T-helper 1 cell (primary cell): ENCODE data around the gene PSMD2.
"Not testable (repeated sequence)": the region's sequence is repeated elsewhere in the genome, so short reads cannot be mapped to it uniquely, and the experiment has no call there.

Experiments
- DNase-seq, 5 donors: peaks; one replicate each; pipeline ENCODE4 v3.0.0-alpha.2; 2012 to 2020
- total RNA-seq, 4 donors: gene quantifications; one replicate each; lab custom pipeline; 2026; lab: John Stamatoyannopoulos, UW

PSMD2 gene
- total RNA-seq: 91.0 to 101 (median 97.9) reads per million in 4 donors

DNA sequence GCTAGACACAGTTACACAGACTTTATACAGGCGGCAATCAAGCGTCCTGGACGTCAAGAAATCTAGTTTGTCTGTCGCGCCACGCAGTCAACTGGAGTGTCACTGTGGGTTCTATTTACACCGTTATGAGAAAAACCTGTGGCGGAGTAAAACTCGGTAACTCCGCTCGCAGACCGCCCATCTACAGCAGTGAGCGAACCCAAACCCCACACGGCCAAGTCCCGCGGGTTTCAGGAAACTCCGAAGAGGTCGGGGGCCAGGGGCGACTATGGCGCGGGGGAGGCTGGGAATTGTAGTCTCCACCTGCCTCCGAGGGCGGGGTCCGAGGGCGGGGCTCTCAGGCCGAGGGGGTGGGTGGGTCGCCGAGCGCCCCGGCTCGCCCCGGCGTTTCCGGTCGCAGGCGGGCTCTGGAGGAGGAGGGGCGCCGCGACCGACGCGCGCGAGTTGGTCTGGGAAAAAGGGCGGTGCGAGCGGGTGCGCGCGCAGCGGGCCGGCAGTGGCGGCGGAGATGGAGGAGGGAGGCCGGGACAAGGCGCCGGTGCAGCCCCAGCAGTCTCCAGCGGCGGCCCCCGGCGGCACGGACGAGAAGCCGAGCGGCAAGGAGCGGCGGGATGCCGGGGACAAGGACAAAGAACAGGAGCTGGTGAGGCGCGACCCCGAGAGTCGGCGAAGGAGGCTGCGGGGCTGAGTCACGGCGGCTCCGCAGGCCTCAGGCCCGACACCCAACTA lies at the start of gene PSMD2:
TSS of gene PSMD2 (plus strand) at position 483 of the 729 bp plus-strand sequence. CDS start at position 509, 26 bp downstream.
- DNase-seq: peak; percentile 96 to 98 (median 97)

DNA sequence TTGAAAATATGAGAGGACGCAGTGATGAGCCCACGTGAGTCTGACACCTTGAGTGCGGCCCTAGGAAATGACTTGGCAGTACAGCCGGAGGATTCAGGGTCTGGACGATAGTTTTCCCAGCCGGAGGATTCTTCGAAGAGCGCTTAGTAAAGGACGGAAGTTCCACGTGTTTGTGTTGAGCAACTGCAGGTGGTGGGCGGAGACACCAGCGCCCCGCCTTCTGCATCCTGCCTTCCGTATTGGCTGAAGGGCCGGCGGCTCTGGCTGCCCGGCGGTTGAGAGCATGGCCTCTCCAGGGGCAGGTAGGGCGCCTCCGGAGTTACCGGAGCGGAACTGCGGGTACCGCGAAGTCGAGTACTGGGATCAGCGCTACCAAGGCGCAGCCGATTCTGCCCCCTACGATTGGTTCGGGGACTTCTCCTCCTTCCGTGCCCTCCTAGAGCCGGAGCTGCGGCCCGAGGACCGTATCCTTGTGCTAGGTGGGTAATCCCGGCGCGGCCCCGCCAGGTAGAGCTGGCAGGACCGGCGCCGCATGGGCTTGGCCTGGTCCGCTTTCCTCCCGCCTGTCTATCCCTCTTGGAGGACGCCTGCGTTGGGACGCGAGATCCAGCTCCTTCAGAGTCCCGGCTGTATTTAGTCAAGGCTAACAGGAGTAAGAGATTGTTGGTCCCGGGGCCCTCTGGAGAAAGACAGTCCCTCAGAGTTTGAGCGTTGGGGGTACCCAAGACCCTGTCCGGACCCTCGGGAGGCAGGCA lies 49.5 kb upstream of the PSMD2 start, which contains the start of gene EEF1AKMT4:
TSS of gene EEF1AKMT4 (plus strand) at position 261 of the 755 bp plus-strand sequence. CDS start at position 284, 23 bp downstream.
- DNase-seq: peak; percentile 92 to 98 (median 95)

DNA sequence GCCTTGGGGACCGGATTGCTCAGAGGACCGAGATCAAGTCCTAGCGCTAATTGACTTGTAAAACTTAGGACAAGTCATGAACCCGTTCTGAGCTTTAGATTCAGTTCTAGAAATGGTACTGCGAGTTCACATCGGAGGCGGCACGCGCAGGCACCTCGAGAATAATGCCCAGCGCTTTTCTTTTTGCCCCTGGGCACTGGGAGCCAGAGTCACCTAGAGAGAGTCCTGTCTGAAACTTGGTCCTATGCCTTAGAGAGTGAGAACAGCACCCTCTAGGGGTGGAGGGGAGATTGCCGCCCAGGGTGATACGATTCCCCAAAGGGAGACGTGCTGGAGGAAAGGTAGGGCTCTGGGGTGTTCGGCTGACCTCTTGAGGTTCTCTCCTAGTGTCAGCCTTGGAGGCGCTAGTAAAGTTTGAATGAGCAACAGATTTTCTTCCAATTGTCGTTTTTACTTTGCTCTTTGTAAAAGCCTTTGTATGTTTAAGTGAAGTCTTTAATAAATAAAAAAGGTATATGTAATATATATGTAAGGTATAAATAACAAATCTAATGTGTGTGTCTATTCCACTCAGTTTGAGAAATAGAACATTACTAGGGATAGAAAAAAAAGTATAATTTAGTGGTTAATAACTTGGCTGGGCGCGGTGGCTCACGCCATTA lies 48.7 kb upstream of the PSMD2 start:
- peak; percentile 70 to 89 (median 80) for DNase-seq

DNA sequence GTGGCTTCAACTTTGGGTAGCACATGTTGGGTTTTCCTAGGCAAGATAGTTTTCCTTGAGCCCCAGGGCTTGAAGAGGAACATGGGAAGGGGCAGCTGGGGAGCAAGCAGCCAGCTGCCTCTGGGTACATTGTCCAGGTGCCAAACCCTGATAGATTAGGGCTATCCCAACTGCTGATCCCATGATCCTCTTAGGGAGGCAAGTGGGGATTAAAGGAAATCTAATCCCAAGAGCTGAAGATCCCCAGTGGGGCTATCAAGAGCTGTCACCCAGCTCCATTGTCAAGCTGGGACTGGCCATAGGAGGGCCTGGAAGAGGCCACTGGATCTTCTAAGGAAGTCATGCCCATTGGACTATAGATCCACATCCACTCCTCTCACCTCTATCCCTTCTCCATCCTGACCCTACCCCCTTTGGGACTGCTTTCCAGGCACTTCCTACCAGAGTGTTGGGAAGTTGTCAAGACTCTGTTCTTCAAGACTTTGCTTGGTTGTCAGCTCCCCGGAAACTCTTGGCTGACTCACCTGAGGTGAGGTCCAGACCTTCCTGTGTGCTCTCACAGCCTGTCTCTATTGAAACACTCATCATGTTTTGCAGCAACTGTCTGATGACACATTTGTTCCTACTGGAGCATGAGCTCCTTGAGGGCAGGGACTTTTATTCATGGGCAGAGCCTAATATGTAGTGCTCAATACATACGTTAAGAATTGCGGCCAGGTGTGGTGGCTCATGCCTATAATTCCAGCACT lies 43.6 kb upstream of the PSMD2 start:
- no peak for DNase-seq

DNA sequence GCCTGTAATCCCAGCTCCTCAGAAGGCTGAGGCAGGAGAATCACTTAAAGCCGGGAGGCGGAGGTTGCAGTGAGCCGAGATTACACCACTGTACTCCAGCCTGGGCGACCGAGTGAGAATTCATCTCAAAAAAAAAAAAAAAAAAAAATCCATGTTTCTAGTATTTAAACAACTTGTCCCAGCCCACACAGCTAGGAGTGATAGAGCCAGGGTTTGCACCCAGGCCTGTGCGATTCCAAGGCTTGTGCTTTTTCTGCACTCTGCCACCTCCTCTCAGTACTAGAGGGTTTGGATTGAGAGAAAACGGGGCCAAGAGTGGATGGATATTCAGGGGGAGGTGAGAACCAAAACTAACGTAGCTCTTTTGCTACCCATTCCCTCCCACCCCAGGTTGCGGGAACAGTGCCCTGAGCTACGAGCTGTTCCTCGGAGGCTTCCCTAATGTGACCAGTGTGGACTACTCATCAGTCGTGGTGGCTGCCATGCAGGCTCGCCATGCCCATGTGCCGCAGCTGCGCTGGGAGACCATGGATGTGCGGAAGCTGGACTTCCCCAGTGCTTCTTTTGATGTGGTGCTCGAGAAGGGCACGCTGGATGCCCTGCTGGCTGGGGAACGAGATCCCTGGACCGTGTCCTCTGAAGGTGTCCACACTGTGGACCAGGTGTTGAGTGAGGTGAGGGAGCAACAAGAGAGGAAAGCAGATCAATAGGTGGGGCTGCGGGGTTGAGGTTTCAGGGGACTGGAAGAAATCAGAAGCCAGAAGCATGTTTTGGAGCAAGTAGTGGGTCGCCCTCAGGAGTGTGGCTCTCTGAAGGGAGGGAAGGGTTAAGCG lies 41.7 kb upstream of the PSMD2 start:
- DNase-seq: no peak

DNA sequence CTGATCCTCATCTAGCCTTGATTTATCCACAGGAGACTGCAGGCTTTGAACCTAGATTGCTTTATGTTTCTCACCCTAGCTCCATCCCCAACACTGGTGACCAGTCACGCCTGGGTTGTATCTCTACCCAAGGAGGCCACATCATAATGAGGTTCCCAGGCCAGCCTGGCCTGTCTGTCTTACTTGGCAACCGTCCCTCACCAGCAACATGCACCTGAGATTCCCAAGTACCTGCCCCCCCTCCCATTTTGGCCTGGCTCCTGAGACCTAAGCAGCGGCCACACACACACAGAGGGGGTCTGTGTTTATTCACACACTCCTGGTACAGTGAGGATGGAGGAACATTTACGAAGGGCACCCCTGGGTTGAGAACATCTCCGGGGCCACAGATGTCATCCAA lies 40.1 kb upstream of the PSMD2 start:
- DNase-seq: no peak

DNA sequence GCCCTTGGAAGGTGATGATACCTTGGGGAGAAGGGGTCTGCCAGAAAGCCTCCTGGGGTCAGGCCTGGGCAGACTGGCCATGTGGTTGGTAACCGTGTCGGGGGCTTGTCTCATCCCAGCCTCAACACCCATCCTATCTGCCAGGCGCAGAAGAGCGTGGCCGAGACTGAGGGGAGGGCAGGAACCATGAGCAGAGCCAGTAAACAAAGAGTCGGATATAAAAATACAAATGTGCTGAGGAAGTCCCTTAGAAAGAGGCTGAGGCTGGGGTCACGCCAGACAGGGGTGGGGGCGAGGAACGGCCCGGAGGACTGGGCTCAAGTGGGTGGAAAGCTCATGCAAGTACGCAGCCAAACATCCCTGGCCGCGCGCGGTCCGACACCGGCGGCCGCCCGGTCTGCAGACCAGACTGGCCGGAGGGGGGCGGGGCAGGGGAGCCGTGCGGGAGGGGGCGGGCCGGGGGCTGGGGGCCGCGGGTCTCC lies 39.6 kb upstream of the PSMD2 start:
- no peak for DNase-seq

DNA sequence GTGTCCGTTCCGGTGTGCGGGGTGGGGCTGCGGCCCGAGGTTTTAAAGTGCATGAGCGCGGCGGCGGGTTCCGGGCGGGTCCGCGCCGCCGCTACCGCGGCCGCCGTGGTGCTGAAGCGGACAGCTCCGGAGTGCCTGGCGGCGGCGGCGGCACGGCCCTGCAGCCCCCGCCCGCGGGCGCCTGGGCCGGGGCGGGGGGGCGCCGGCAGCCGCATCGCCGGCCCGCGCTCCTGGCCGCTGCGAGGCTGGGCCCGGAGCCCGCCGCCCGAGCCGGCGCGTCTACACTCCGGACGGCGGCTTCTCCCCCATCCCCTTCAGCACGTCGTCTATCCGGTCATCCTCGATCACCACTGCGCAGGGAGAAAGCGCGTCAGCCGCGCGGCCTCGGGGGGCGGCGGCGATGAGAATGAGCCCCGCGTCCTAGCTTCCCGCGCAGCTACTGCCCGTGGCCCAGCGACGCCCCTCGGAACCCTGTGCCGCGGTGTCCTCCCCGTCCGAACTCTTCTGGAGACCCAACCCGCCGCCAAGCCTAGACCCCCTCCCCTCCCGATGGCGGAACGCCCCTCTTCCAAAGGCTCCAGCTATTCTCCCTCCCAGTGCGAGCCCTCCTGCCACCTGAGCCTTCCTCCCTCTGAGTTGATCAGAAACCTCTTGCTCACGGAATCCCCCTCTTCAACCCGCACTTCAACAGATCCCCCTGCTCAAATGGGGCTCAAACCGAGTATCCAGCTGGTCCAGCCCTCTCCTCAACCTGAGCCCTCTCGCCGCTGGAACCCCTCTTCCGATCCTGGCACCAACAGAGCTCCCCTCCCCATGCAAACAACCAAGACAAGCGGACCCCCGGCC lies 38.9 kb upstream of the PSMD2 start:
- peak in 2 of 5 donors; percentile 26 to 49 for DNase-seq

DNA sequence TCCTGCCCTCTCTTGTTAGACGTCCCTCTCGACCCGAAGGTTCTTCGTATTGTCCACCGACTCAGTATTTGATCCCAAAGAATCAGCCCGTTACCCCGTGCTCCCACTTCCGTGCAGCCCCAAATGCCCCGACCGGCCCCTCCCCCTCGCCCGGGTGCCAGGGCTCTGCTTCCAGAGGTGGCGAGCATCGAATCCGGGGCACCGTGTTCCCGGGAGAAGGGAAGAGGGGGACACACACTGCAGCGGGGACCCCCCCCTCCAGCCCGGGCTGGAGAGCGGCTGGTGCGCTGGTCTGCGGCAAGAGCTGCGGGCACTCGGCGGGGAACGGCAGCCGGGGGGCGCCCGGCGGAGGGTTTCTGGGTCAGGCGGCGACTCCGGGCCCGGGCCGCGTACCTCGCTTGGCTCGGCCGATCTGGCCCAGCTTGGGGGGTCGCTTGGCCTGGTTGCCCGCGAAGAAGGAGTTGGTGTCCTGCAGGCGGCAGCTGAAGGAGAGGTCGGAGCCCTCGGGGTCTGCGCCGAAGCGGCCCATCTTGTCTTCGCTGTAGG lies 38.2 kb upstream of the PSMD2 start:
- no peak for DNase-seq

DNA sequence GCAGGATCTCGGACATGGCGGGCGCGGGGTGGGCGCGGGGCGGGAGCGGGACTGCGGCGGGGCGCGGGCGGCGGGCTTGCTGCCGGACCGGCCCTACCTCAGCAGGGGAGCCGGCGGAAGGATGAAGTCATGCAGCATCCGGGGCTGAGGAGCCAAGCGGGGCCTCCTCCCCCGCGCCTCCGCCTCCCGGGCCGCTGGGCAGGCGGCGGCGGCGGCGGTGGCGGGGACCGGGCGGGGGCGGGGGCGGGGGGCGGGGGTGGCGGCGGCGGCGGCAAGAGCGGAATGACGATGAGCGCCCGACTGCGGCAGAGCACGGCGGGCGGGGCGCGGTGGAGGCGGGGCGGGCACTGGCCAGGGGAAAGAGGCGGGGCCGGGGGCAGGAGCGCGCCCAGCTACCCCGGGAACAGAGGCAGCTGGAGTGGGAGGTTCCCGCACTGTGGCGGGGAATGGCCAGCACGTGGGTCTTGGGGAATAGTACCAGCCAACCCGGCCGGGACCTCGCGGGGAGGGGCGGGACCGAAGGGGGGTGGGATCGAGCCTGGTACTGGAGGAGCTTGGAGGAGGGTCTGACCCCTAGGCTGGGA lies 37.7 kb upstream of the PSMD2 start, which contains the start of gene CAMK2N2:
TSS of gene CAMK2N2 (minus strand) at position 284 of the 584 bp plus-strand sequence. CDS start at position 16, 268 bp downstream.
- DNase-seq: peak; percentile 24 to 64 (median 50)

DNA sequence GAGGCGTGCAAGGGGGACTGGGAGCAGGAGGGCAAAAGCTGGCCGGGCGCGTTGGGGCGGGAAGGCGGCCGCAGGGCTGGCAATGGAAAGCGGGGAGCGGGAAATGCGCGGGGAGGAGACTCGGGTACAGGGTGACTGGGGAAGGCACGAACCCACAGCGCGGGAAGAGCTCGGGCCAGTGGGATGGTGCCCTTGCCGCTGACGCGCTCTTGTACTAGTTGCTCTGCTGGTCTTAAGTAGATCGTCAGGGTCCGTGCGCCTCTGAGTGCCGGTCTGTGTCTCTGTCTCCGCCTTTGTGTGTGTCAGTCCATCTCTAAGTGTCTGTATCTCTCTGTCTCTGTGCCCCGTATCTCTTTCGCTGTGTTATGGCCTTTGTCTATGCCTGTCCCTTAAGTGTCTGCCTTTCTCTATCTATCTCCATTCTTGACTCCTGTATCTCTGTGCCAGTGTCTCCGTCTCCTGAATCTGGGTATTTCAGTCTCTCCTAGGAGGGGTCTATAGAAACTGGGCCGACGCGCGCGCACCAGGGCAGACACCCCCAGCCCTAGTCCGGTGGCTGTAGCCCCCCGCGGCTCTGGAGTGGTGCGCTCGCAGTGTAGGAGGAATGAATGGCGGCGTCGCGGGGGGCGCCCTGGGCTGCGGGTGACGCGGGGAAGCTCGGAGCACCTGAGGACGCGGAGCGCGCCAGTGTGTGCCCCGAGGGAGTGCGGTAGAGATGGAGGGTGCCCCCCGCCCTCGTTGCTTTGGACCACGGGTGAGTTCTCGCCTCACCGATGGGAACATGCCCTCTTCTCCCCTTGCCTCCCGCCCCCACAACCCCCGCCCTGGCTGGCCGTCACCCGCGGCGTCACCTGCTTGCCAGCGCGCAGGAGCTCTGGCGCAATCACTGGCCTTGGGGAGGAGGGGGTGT lies 36.9 kb upstream of the PSMD2 start:
- DNase-seq: peak in 1 of 5 donors; percentile 10

DNA sequence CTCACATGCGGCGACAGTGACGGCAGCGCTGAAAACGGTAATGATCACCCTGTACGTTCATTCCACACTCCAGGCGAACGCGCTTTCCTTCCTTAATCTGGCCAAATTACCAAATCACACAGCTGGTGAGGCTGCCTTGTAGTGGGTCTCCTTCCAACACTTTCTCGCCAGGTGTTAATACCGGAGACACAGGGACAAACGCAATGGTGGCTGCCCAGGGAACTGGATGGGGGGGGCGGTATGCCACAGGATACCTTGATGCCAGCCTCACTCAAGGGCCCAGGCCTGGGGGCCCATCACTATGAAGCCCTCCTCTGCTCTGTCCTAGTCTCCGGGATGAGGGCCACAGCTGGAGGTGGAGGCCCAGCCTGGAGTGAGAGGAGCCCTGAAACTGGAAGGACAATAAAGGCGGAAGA lies 36.3 kb upstream of the PSMD2 start:
- DNase-seq: no peak

DNA sequence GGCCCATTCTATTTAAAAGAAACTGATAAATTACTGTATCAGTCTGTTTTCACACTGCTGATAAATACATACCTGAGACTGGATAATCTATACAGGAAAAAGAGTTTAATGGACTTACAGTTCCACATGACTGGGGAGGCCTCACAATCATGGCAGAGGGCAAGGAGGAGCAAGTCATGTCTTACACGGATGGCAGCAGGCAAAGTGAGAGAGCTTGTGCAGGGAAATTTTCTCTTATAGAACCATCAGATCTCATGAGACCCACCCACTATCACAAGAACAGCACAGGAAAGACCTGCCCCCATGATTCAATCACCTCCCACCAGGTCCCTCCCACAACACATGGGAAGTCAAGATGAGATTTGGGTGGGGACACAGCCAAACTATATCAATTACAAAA lies 31.8 kb upstream of the PSMD2 start:
- not testable (repeated sequence) for DNase-seq

DNA sequence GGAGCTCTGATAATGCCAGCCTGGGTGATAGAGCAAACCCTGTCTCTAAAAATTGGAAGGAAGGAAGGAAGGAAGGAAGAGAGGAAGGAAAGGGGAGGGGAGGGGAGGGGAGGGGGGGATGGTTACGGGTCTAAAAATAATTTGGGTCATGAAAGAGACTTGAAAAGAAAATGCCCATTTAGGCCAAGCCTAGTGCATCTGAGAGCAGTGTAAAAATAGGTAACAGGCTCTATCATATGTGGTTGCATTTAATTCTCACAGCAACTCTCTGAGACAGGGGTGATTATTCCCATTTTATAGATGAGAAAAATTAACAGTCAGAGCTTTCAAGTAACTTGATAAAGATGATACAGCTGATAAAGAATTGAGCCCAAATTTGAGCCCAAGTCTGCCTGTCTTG lies 26.8 kb upstream of the PSMD2 start:
- no peak for DNase-seq

DNA sequence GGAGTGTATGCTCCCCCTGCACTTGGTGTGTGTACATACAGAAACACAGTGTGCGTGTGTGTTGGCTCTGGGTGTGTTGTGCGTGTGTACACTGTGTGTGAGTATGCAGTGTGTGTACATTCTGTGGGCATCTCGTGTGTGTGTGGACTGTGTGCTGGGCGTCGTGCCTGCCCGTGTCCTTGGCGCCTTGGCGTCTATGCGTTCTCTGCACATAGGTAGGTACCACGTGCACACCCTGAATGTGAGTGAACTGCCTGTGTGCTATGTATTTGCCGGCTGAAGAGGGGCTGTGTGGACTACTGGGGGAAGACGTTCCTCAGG lies 23.7 kb upstream of the PSMD2 start:
- no peak for DNase-seq

DNA sequence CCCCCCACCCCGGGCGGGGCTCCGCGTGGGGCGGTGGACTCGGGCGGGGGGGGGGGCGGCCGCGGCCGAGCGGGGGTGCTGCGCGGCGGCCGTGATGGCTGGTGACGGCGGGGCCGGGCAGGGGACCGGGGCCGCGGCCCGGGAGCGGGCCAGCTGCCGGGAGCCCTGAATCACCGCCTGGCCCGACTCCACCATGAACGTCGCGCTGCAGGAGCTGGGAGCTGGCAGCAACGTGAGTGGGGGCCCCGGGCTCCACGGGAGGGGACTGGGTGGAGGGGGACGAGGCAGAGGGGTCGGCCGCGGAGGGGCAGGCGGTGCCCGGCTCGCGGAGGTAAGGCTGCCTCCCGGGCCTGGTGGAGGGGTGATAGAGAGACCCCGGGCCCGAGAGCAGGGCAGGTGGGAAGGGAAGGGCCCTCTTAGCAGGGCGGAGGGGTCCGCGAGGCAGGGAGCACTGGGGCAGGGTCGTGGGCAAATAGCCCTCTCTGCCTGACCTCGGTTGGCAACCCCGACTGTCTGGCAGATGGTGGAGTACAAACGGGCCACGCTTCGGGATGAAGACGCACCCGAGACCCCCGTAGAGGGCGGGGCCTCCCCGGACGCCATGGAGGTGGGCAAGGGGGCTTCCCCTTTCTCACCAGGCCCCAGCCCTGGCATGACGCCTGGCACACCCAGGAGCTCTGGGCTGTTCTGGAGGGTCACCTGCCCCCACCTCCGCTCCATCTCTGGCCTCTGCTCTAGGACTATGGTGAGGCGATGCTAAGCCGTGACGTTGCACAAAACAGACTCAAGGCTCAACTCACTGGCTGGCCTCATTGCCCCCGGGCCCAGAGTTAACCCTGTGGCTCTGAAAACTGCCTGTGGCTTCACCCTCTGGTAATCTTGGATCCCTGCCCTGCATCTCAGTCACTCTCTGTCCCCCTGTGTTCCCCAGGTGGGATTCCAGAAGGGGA lies 22.8 kb upstream of the PSMD2 start, which contains the start of gene ECE2:
TSS of gene ECE2 (plus strand) at position 62 of the 950 bp plus-strand sequence. CDS start at position 194, 132 bp downstream.
- no peak for DNase-seq

DNA sequence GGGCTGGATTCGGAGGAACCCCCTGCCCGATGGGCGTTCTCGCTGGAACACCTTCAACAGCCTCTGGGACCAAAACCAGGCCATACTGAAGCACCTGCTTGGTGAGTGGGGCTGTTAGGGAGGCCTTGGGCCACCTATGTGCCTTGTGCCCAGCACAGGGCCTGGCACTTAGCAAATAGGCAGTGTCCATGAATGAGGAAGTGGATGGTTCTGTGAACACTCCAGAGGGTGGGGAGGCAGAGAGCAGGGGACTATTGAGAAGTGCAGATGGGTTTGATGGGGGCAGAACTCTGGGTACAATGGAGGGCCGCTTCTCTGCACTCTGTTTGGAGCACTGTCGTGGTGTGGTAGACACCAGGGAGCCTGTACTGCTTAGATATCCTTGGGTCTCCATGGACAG lies 21.7 kb upstream of the PSMD2 start:
- DNase-seq: no peak
